Activated CD8-positive, alpha-beta memory T cell treated with anti-CD3 and anti-CD28 coated beads for 1 hour (primary cell): ENCODE results near the gene METTL8.

Experiments
- DNase-seq, 2 donors: peaks; one replicate each; pipeline ENCODE4 v3.0.0-alpha.2; 2020; ENCODE audit warnings: low read depth in 1 of 2; ENCODE audit errors: extremely low read depth in 1 of 2

METTL8 gene

DNA sequence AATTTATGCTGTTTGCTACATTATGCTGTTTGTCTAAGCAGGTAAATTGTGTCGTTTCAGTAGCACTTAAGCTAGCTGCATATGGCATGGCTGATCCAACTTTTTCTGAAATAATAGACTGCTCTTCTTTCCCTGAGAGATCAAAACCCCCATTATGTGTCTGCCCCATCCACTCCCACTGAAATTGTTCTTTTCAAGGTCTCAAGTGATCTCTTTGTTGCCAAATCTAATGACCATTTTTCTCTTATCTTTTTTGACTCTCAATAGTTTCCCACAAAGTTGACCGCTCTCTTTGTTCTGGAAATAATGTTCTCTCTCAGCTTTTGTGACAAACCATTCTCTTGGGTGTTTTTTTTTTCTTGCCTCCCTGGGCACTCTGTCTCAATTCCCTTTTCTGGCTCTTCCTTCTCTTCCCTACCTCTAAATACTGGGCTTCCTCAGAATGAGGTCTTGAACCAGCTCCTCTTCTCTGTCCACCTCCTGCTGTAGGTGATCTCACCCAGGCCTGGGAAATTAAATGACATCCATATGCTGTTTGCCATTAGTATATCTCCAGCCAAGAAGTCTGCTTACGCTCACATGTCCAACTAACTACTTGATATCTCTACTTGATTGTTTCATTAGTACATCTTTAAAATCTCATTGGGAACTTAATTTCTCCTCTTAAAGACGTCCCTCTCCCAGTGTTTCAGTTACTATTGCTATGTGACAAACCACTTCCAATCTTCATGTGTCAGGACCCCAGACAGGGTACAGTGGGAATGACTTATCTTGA lies 165.7 kb downstream of the METTL8 start:
- no peak for DNase-seq
